ENCODE measurements around the gene HYDIN.
"Not testable (repeated sequence)": the region's sequence is repeated elsewhere in the genome, so short reads cannot be mapped to it uniquely, and the experiment has no call there.

DNA sequence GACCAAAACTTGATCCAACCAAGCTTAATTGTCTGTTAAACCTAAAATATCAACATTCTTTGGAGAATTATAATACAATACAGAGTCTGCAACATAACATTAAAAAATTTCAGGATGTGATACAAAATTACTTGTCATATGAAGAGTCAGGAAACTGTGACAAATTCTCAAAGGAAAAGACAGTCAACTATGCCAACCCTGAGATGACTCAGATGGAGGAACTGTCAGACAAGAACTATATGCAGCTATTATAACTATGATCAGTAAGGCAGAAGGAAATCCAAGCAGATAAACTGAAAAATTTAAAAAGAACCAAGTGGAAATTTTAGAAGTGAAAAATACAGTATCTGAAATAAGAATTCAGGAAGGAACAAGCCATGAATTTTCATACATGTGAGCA lies 299.8 kb downstream of the HYDIN start:
- TF ChIP-seq, protein P1, sequence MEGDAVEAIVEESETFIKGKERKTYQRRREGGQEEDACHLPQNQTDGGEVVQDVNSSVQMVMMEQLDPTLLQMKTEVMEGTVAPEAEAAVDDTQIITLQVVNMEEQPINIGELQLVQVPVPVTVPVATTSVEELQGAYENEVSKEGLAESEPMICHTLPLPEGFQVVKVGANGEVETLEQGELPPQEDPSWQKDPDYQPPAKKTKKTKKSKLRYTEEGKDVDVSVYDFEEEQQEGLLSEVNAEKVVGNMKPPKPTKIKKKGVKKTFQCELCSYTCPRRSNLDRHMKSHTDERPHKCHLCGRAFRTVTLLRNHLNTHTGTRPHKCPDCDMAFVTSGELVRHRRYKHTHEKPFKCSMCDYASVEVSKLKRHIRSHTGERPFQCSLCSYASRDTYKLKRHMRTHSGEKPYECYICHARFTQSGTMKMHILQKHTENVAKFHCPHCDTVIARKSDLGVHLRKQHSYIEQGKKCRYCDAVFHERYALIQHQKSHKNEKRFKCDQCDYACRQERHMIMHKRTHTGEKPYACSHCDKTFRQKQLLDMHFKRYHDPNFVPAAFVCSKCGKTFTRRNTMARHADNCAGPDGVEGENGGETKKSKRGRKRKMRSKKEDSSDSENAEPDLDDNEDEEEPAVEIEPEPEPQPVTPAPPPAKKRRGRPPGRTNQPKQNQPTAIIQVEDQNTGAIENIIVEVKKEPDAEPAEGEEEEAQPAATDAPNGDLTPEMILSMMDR (IDR thresholded peaks at IDR 0.05) = not testable (repeated sequence)
- TF ChIP-seq, protein P2, sequence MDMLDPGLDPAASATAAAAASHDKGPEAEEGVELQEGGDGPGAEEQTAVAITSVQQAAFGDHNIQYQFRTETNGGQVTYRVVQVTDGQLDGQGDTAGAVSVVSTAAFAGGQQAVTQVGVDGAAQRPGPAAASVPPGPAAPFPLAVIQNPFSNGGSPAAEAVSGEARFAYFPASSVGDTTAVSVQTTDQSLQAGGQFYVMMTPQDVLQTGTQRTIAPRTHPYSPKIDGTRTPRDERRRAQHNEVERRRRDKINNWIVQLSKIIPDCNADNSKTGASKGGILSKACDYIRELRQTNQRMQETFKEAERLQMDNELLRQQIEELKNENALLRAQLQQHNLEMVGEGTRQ (IDR thresholded peaks at IDR 0.05; ENCODE audit: borderline replicate concordance, low read depth, low read length) = not testable (repeated sequence)
- TF ChIP-seq TAF1 (IDR thresholded peaks at IDR 0.05; ENCODE audit: borderline replicate concordance, low read depth, low read length); FOXM1 (IDR thresholded peaks at IDR 0.05; ENCODE audit: low read depth); CHD2 (IDR thresholded peaks at IDR 0.05; ENCODE audit: low read length, partially characterized antibody); FOXJ3 (CRISPR knock-in tag; IDR thresholded peaks at IDR 0.05); POLR2AphosphoS5 (IDR thresholded peaks at IDR 0.05; ENCODE audit: low read depth, low read length); GABPA (IDR thresholded peaks at IDR 0.05; ENCODE audit: low read depth); SIN3A (IDR thresholded peaks at IDR 0.05; ENCODE audit: borderline replicate concordance, low read depth, low read length); EZH2phosphoT487 (IDR thresholded peaks at IDR 0.05; ENCODE audit: borderline replicate concordance, low read depth): not testable (repeated sequence)
- TF ChIP-seq, protein P3, sequence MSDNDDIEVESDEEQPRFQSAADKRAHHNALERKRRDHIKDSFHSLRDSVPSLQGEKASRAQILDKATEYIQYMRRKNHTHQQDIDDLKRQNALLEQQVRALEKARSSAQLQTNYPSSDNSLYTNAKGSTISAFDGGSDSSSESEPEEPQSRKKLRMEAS (IDR thresholded peaks at IDR 0.05; ENCODE audit: low read depth) = not testable (repeated sequence)
- TF ChIP-seq, protein P4, sequence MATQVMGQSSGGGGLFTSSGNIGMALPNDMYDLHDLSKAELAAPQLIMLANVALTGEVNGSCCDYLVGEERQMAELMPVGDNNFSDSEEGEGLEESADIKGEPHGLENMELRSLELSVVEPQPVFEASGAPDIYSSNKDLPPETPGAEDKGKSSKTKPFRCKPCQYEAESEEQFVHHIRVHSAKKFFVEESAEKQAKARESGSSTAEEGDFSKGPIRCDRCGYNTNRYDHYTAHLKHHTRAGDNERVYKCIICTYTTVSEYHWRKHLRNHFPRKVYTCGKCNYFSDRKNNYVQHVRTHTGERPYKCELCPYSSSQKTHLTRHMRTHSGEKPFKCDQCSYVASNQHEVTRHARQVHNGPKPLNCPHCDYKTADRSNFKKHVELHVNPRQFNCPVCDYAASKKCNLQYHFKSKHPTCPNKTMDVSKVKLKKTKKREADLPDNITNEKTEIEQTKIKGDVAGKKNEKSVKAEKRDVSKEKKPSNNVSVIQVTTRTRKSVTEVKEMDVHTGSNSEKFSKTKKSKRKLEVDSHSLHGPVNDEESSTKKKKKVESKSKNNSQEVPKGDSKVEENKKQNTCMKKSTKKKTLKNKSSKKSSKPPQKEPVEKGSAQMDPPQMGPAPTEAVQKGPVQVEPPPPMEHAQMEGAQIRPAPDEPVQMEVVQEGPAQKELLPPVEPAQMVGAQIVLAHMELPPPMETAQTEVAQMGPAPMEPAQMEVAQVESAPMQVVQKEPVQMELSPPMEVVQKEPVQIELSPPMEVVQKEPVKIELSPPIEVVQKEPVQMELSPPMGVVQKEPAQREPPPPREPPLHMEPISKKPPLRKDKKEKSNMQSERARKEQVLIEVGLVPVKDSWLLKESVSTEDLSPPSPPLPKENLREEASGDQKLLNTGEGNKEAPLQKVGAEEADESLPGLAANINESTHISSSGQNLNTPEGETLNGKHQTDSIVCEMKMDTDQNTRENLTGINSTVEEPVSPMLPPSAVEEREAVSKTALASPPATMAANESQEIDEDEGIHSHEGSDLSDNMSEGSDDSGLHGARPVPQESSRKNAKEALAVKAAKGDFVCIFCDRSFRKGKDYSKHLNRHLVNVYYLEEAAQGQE (IDR thresholded peaks at IDR 0.05; ENCODE audit: low read depth, low read length) = not testable (repeated sequence)
- TF ChIP-seq, protein P5, sequence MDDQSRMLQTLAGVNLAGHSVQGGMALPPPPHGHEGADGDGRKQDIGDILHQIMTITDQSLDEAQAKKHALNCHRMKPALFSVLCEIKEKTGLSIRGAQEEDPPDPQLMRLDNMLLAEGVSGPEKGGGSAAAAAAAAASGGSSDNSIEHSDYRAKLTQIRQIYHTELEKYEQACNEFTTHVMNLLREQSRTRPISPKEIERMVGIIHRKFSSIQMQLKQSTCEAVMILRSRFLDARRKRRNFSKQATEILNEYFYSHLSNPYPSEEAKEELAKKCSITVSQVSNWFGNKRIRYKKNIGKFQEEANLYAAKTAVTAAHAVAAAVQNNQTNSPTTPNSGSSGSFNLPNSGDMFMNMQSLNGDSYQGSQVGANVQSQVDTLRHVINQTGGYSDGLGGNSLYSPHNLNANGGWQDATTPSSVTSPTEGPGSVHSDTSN (IDR thresholded peaks at IDR 0.05) = not testable (repeated sequence)
